ENCODE data around the gene PTPRN2.

DNA sequence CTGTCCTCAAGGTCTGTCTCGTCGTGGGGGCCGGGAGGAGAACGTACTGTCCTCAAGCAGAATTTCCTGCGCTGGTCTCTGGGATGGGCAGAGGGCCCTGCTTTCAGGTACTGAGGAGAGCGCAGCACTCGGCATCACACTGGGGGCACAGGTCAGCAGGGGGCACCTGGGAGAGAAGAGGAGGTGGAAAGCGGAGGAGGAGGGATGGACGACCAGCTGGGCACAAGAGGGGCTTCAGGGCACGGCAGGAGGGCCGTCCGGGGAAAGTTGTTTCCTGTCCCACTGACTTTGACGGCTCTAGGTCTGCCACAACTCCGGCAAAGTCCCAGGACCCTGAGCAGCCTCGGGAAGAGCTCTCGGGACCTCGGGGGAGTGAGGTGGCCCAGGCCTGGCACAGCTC, 714.0 kb downstream of the PTPRN2 start:
- TF ChIP-seq, protein P1, sequence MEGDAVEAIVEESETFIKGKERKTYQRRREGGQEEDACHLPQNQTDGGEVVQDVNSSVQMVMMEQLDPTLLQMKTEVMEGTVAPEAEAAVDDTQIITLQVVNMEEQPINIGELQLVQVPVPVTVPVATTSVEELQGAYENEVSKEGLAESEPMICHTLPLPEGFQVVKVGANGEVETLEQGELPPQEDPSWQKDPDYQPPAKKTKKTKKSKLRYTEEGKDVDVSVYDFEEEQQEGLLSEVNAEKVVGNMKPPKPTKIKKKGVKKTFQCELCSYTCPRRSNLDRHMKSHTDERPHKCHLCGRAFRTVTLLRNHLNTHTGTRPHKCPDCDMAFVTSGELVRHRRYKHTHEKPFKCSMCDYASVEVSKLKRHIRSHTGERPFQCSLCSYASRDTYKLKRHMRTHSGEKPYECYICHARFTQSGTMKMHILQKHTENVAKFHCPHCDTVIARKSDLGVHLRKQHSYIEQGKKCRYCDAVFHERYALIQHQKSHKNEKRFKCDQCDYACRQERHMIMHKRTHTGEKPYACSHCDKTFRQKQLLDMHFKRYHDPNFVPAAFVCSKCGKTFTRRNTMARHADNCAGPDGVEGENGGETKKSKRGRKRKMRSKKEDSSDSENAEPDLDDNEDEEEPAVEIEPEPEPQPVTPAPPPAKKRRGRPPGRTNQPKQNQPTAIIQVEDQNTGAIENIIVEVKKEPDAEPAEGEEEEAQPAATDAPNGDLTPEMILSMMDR (conservative IDR thresholded peaks at IDR 0.05; ENCODE audit: low read depth, low read length) = no peak
- TF ChIP-seq EZH2 (IDR thresholded peaks at IDR 0.05; ENCODE audit: borderline replicate concordance, low read depth, low read length, poor library complexity, severe bottlenecking) = no peak

Measured in A673 (cell line).